HepG2 (cell line): ENCODE measurements around the gene ICE2. TPM values are rescaled to one million over a fixed set of nuclear protein-coding genes. Genes with fewer than 3 reads are reported as not detected.

Source experiments
- ATAC-seq: fragments of 200-7000 bp; cut with Tn5 transposase; 3 replicates; pipeline ENCODE4 v1.9.1; 2020; ENCODE audit warnings: mild to moderate bottlenecking, moderate library complexity
- BruUV-seq: library from RNA; stranded (reverse); fragments of 400-500 nt; replicated peaks from 2 replicates; lab custom pipeline; 2021; lab: Mats Ljungman, UMichigan
- CTCF ChIA-PET: fragments of 300-600 bp; formaldehyde crosslinking; extraction: SDS; loops from one replicate; lab custom pipeline; 2021; ENCODE audit warnings: low total read pairs, inconsistent platforms, low intra/inter-chr PET ratio; lab: Yijun Ruan, JAX
- POLR2A ChIA-PET: fragments of 350-600 bp; sonication (Branson Sonifier 250); formaldehyde crosslinking; loops from one replicate; lab custom pipeline; 2020; ENCODE audit warnings: antibody characterized with exemption, inconsistent platforms; lab: Yijun Ruan, JAX
- DNase-seq: peaks from one replicate; pipeline ENCODE4 v3.0.0-alpha.2; 2015; ENCODE audit warnings: low spot score
- FAIRE-seq: peaks from 3 replicates; lab custom pipeline; 2011; peaks lifted over from hg19 to GRCh38; lab: Jason Lieb, UNC
- H2AFZ ChIP-seq: one replicate; pipeline ENCODE4 v1.6.1; 2011; ENCODE audit warnings: low read length, inconsistent platforms
- H3K27ac ChIP-seq: fragments of 300-600 bp; 3 replicates; pipeline ENCODE4 v1.8.0; 2011; ENCODE audit warnings: mixed run types, mild to moderate bottlenecking, mixed read lengths, low read length, inconsistent platforms; ENCODE audit not compliant: insufficient read depth; ENCODE audit errors: extremely low read length
- H3K27me3 ChIP-seq, 2 experiments: fragments of 200-600 bp in 1 of 2; 2 replicates in 1 of 2; 3 replicates in 1 of 2; pipeline versions ENCODE4 v1.6.0 to v1.8.0; 2011; ENCODE audit warnings: low read length in 2 of 2, mild to moderate bottlenecking in 2 of 2, moderate library complexity in 2 of 2, inconsistent platforms in 1 of 2; ENCODE audit not compliant: insufficient read depth in 2 of 2, control insufficient read depth in 1 of 2
- H3K36me3 ChIP-seq, 2 experiments: fragments of 200-600 bp in 1 of 2; replicated peaks in 1 of 2; 2 replicates in 1 of 2; 3 replicates in 1 of 2; pipeline versions ENCODE4 v1.5.1 to v1.8.0; 2011; ENCODE audit warnings: low read length in 2 of 2, inconsistent platforms in 1 of 2; ENCODE audit not compliant: insufficient read depth in 2 of 2, control insufficient read depth in 1 of 2
- H3K4me1 ChIP-seq: 2 replicates; pipeline ENCODE4 v1.5.1; 2012; ENCODE audit warnings: low read length, inconsistent platforms; ENCODE audit not compliant: insufficient read depth
- H3K4me2 ChIP-seq: 2 replicates; pipeline ENCODE4 v1.6.0; 2011; ENCODE audit warnings: low read depth, low read length, inconsistent platforms
- H3K4me3 ChIP-seq, 3 experiments: fragments of 200-600 bp in 1 of 3; sonication (generic), shearing (Covaris generic) in 1 of 3; replicated peaks in 1 of 3; 2 replicates each; pipeline ENCODE4 v1.5.1; 2011 to 2016; ENCODE audit warnings: low read length in 3 of 3, inconsistent platforms in 2 of 3, low read depth in 2 of 3, mild to moderate bottlenecking in 2 of 3, control low read depth in 1 of 3, mixed read lengths in 1 of 3; ENCODE audit not compliant: insufficient read depth in 1 of 3
- H3K79me2 ChIP-seq: one replicate; pipeline ENCODE4 v1.6.1; 2011; ENCODE audit warnings: low read length, inconsistent platforms; ENCODE audit not compliant: insufficient read depth
- H3K9ac ChIP-seq: 2 replicates; pipeline ENCODE4 v1.6.0; 2011; ENCODE audit warnings: mild to moderate bottlenecking, low read depth, low read length, inconsistent platforms; ENCODE audit not compliant: insufficient read depth
- H3K9me3 ChIP-seq: 2 replicates; pipeline ENCODE4 v1.5.1; 2012; ENCODE audit warnings: mild to moderate bottlenecking, low read length
- H4K20me1 ChIP-seq: 2 replicates; pipeline ENCODE4 v1.6.0; 2011; ENCODE audit warnings: inconsistent platforms, mild to moderate bottlenecking, low read length, moderate library complexity; ENCODE audit not compliant: insufficient read depth
- FOXA1 ChIP-seq, 2 experiments: fragments of 450-650 bp in 1 of 2; sonication (generic) in 1 of 2; formaldehyde crosslinking in 1 of 2; IDR thresholded peaks; 2 replicates each; pipeline versions ENCODE4 v1.4.0 to v1.6.1; 2016 to 2020; ENCODE audit warnings: missing genetic modification reagents in 1 of 2
- KLF16 ChIP-seq, 2 experiments: sonication (generic) in 1 of 2; formaldehyde crosslinking in 1 of 2; IDR thresholded peaks; 2 replicates each; pipeline versions ENCODE4 v1.6.1 to v1.8.0; 2016 to 2023; ENCODE audit warnings: missing genetic modification reagents in 2 of 2, missing compliant biosample characterization in 1 of 2
- MAF1 ChIP-seq: sonication (generic); formaldehyde crosslinking; IDR thresholded peaks from 2 replicates; pipeline ENCODE4 v1.5.0; 2020; ENCODE audit warnings: missing genetic modification reagents, borderline replicate concordance
- MED13 ChIP-seq: sonication (generic); formaldehyde crosslinking; IDR thresholded peaks from 2 replicates; pipeline ENCODE4 v1.5.0; 2020; ENCODE audit warnings: missing genetic modification reagents
- MTERF4 ChIP-seq: sonication (generic); formaldehyde crosslinking; IDR thresholded peaks from 2 replicates; pipeline ENCODE4 v1.8.0; 2023; ENCODE audit warnings: mild to moderate bottlenecking, missing genetic modification reagents
- NRL ChIP-seq: sonication (generic); formaldehyde crosslinking; IDR thresholded peaks from 2 replicates; pipeline ENCODE4 v1.5.0; 2020; ENCODE audit warnings: missing genetic modification reagents, mild to moderate bottlenecking, moderate library complexity, borderline replicate concordance
- PAX8 ChIP-seq: sonication (generic); formaldehyde crosslinking; IDR thresholded peaks from 2 replicates; pipeline ENCODE4 v1.8.0; 2022; ENCODE audit warnings: mild to moderate bottlenecking, missing genetic modification reagents, borderline replicate concordance
- RBM22 ChIP-seq: fragments of 200-400 bp; formaldehyde crosslinking; optimal IDR thresholded peaks from 2 replicates; pipeline ENCODE3; 2017; ENCODE audit warnings: mild to moderate bottlenecking, low read length, moderate library complexity
- RFX1 ChIP-seq: fragments of 450-650 bp; IDR thresholded peaks from 2 replicates; pipeline ENCODE4 v1.6.1; 2017
- RFX3 ChIP-seq: IDR thresholded peaks from 2 replicates; pipeline ENCODE4 v1.6.1; 2016; ENCODE audit warnings: missing biosample characterization, missing genetic modification reagents
- SMAD1 ChIP-seq: sonication (generic); formaldehyde crosslinking; IDR thresholded peaks from 2 replicates; pipeline ENCODE4 v1.4.0; 2020; ENCODE audit warnings: missing genetic modification reagents, low read depth, mild to moderate bottlenecking, borderline replicate concordance
- ZNF251 ChIP-seq: sonication (generic); formaldehyde crosslinking; IDR thresholded peaks from 2 replicates; pipeline ENCODE4 v1.9.0; 2021; ENCODE audit warnings: mild to moderate bottlenecking, missing genetic modification reagents
- ZNF510 ChIP-seq: sonication (generic); formaldehyde crosslinking; IDR thresholded peaks from 2 replicates; pipeline ENCODE4 v1.4.0; 2020; ENCODE audit warnings: low read depth, mild to moderate bottlenecking, missing genetic modification reagents
- ZNF629 ChIP-seq: sonication (generic); formaldehyde crosslinking; conservative IDR thresholded peaks from 2 replicates; pipeline ENCODE4 v1.5.0; 2020; ENCODE audit warnings: missing genetic modification reagents
- ZNF709 ChIP-seq: sonication (generic); formaldehyde crosslinking; IDR thresholded peaks from 2 replicates; pipeline ENCODE4 v1.5.0; 2020; ENCODE audit warnings: mild to moderate bottlenecking, missing genetic modification reagents
- ZNF75D ChIP-seq: sonication (generic); formaldehyde crosslinking; IDR thresholded peaks from 2 replicates; pipeline ENCODE4 v1.8.1; 2023; ENCODE audit warnings: missing genetic modification reagents, mild to moderate bottlenecking, borderline replicate concordance
- ZNF772 ChIP-seq: sonication (generic); formaldehyde crosslinking; IDR thresholded peaks from 2 replicates; pipeline ENCODE4 v1.5.0; 2020; ENCODE audit warnings: mild to moderate bottlenecking, missing genetic modification reagents
- WGBS: methylation state at CpG from one replicate; pipeline ENCODE4 v1.1.6; 2017; ENCODE audit warnings: low lambda C conversion rate; 5-methylcytosine and 5-hydroxymethylcytosine counted together
- in situ Hi-C: cut with HindIII; loops from 2 replicates; pipeline ENCODE4 v1.10.0; 2017; ENCODE audit warnings: low pct_unique_long_range_greater_than_20kb; ENCODE audit not compliant: extremely low pct_ligation_motif_present
- intact Hi-C: fragments of 100-400 bp; cut with micrococcal nuclease; formaldehyde crosslinking; loops from one replicate; pipeline ENCODE4 v1.10.0; 2022; ENCODE audit not compliant: unreplicated experiment
- polyA plus RNA-seq, 8 experiments: library from polyadenylated mRNA; depleted of rRNA in 3 of 8; stranded (reverse) in 7 of 8; unstranded in 1 of 8; fragments of >200 nt; fragmentation: Illumina TruSeq in 4 of 8; extraction: Trizol in 4 of 8; gene quantifications; 2 replicates each; pipeline versions ENCODE4 v1.2.1 to v1.2.3, GENCODE V29; 2011 to 2016; ENCODE audit warnings: low read depth in 4 of 8, missing spikeins in 1 of 8, mixed read lengths in 1 of 8; ENCODE audit not compliant: insufficient read depth in 1 of 8
- total RNA-seq, 5 experiments: library from RNA; depleted of rRNA; stranded (reverse); fragments of >200 nt; fragmentation: Illumina TruSeq; extraction: Trizol; gene quantifications; 2 replicates each; pipeline ENCODE4 v1.2.3, GENCODE V29; 2016; ENCODE audit warnings: low read depth in 1 of 5
- TF ChIP-seq, protein P1 (sequence below): IDR thresholded peaks from 2 replicates; pipeline ENCODE4 v1.6.1; 2016; ENCODE audit warnings: low read depth, borderline replicate concordance

Gene ICE2
- total and polyA plus RNA-seq, 2 of the 13 experiments (the other 11 are each of a cell fraction or from before 2014, with no cell fraction given), result 24.8 to 26.4 TPM

GRCh38 chr15:60425461-60425860 lies 53.5 kb downstream of the ICE2 start:
- 77% methylated on average over 2 of the region's 2 CpGs for WGBS
- DNase-seq (no peak), ATAC-seq (no peak), FAIRE-seq (no peak)
- Histone ChIP-seq H3K4me2 (no peak overlapping the region), H2AFZ (no peak overlapping the region), H3K36me3 (peaks cover 4 to 12% of the 10 kb centered on the region in 2 experiments; a peak in 4 of 5 replicates), H3K27me3 (no peaks in the 10 kb centered on the region), H4K20me1 (no peaks in the 10 kb centered on the region), H3K4me1 (peaks cover 14% of the 10 kb centered on the region), H3K9ac (no peak overlapping the region), H3K9me3 (no peaks in the 10 kb centered on the region), H3K27ac (no peak overlapping the region), H3K4me3 (no peak overlapping the region), H3K79me2 (no peaks in the 10 kb centered on the region)
- ChIA-PET POLR2A (no interaction called here), CTCF (no interaction called here)
- intact Hi-C loops (no loop called here), in situ Hi-C loops (no loop called here)
- no peak for TF ChIP-seq RFX1
- TF ChIP-seq, protein P1, sequence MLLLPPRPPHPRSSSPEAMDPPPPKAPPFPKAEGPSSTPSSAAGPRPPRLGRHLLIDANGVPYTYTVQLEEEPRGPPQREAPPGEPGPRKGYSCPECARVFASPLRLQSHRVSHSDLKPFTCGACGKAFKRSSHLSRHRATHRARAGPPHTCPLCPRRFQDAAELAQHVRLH (CRISPR knock-in tag), result no peak
- no peak for TF ChIP-seq ZNF510 (CRISPR knock-in tag)
- no peak for TF ChIP-seq ZNF772 (CRISPR knock-in tag)
- no peak for TF ChIP-seq KLF16 (CRISPR knock-in tag; IDR thresholded peaks at IDR 0.05)
- no peak for TF ChIP-seq MTERF4 (CRISPR knock-in tag)
- TF ChIP-seq RFX3 (CRISPR knock-in tag), result no peak
- TF ChIP-seq NRL (CRISPR knock-in tag), result no peak
- no peak for TF ChIP-seq ZNF709
- TF ChIP-seq SMAD1 (CRISPR knock-in tag), result no peak
- no peak for TF ChIP-seq MAF1
- no peak for TF ChIP-seq MED13 (CRISPR knock-in tag)
- no peak for TF ChIP-seq PAX8 (CRISPR knock-in tag)
- TF ChIP-seq ZNF629 (CRISPR knock-in tag), result no peak
- no peak for TF ChIP-seq FOXA1 (IDR thresholded peaks at IDR 0.05)
- no peak for TF ChIP-seq FOXA1 (CRISPR knock-in tag; IDR thresholded peaks at IDR 0.05)
- TF ChIP-seq ZNF251 (CRISPR knock-in tag), result no peak
- TF ChIP-seq ZNF75D (CRISPR knock-in tag), result no peak
- no peak for TF ChIP-seq RBM22
- BruUV-seq, result no TSS peak
